Thoracic aorta (tissue), 2 donors: Measurements from ENCODE around the gene NAA11. TPM values are rescaled to one million over a fixed set of nuclear protein-coding genes. Genes with fewer than 3 reads are reported as not detected.

Experiments used
- ATAC-seq: fragments of 150-250 bp; one replicate; pipeline ENCODE4 v1.8.0; 2017; ENCODE audit warnings: low read depth; ENCODE audit not compliant: insufficient number of reproducible peaks, low FRiP score
- DNase-seq: peaks from one replicate; pipeline ENCODE4 v3.0.0-alpha.2; 2020; ENCODE audit warnings: low spot score
- H3K27ac ChIP-seq, 2 donors: fragments of 200-600 bp; sonication (generic); 1 replicate in 1 of 2; 2 replicates in 1 of 2; pipeline ENCODE4 v1.5.1; 2016; ENCODE audit warnings: mild to moderate bottlenecking in 2 of 2, moderate library complexity in 2 of 2
- H3K27me3 ChIP-seq: fragments of 200-600 bp; sonication (generic); replicated peaks from 2 replicates; pipeline ENCODE4 v1.6.0; 2016; ENCODE audit warnings: mild to moderate bottlenecking; ENCODE audit not compliant: insufficient read depth
- H3K36me3 ChIP-seq: fragments of 200-600 bp; sonication (generic); one replicate; pipeline ENCODE4 v1.5.1; 2016
- H3K4me1 ChIP-seq, 2 donors: fragments of 200-600 bp; sonication (generic); 1 replicate in 1 of 2; 2 replicates in 1 of 2; pipeline versions ENCODE4 v1.5.1 to v1.6.0; 2016; ENCODE audit warnings: low read depth in 2 of 2, mild to moderate bottlenecking in 1 of 2; ENCODE audit not compliant: control insufficient read depth in 1 of 2
- H3K4me3 ChIP-seq: fragments of 200-600 bp; sonication (generic); 2 replicates; pipeline ENCODE4 v1.5.1; 2016; ENCODE audit warnings: mild to moderate bottlenecking
- H3K9me3 ChIP-seq: fragments of 200-600 bp; sonication (generic); 2 replicates; pipeline ENCODE4 v1.5.1; 2016
- total RNA-seq, 2 donors: library from RNA; depleted of rRNA; stranded (reverse); fragments of >200 nt; gene quantifications; one replicate each; pipeline versions ENCODE4 v1.1.0 to v1.2.3, GENCODE V29; 2016
- TF ChIP-seq, protein P1 (sequence below): fragments of 200-600 bp; sonication (generic); IDR thresholded peaks from one replicate; pipeline ENCODE4 v1.5.1; 2019; ENCODE audit warnings: antibody characterized with exemption

Gene NAA11
- not detected for total RNA-seq

DNA sequence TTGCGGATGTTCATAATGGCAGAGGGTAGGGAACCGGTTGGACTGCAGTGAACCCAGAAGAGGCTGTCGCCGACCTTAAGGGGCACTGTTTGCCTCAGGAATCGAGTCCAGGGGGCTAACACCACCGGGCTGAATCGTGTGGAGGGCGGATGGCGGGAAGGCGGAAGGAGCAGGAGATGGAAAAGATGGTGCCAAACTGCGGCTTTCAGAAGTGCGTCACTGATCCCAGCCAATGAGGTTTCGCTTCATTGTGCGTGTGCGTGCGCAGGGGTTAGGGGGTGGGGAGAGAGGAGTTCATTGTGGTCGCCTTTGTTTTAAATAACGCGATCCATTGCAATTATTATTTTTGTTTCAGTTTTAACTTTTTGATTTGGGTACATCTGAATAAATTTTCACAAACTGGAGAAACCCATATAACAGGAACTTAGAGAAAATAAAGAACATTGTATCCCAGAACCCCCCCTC lies at the start of gene NAA11:
TSS of gene NAA11 (minus strand) at position 198 of the 465 bp plus-strand sequence. CDS start at position 14, 184 bp downstream.
- Histone ChIP-seq H3K27me3 (no peaks in the 10 kb centered on the region), H3K9me3 (no peaks in the 10 kb centered on the region), H3K4me3 (no peak within 1 kb of the TSS), H3K36me3 (no peaks in the 10 kb centered on the region), H3K27ac (no peak within 1 kb of the TSS), H3K4me1 (no peaks in the 10 kb centered on the region)
- DNase-seq (no peak), ATAC-seq (no peak)
- TF ChIP-seq, protein P1, sequence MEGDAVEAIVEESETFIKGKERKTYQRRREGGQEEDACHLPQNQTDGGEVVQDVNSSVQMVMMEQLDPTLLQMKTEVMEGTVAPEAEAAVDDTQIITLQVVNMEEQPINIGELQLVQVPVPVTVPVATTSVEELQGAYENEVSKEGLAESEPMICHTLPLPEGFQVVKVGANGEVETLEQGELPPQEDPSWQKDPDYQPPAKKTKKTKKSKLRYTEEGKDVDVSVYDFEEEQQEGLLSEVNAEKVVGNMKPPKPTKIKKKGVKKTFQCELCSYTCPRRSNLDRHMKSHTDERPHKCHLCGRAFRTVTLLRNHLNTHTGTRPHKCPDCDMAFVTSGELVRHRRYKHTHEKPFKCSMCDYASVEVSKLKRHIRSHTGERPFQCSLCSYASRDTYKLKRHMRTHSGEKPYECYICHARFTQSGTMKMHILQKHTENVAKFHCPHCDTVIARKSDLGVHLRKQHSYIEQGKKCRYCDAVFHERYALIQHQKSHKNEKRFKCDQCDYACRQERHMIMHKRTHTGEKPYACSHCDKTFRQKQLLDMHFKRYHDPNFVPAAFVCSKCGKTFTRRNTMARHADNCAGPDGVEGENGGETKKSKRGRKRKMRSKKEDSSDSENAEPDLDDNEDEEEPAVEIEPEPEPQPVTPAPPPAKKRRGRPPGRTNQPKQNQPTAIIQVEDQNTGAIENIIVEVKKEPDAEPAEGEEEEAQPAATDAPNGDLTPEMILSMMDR: no peak

DNA sequence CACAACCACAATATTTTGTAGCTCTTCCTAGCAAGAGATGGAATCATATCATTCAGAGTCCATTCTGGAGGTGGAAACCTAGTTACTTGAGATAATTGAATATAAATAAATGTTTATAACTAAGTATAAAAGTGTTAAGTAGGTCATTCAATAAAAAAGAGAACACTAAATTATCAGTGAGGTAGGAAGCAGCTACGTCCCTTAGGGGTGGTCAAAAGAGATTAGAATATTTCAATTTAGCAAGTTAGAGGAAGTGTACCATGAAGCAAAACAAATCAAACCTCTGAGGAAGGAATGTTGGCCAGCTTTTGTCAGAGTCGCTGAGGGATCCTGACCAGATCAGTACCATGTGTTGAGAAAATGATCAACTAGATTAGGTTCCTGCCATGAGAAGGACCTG lies 44.2 kb upstream of the NAA11 start:
- no peaks in the 10 kb centered on the region for H3K4me1 ChIP-seq
- H3K27ac ChIP-seq: no peak overlapping the region
- TF ChIP-seq, protein P1: no peak
- ATAC-seq (no peak), DNase-seq (no peak)
- H3K27me3 ChIP-seq: no peaks in the 10 kb centered on the region
- H3K9me3 ChIP-seq: no peaks in the 10 kb centered on the region
- no peak overlapping the region for H3K4me3 ChIP-seq
- no peaks in the 10 kb centered on the region for H3K36me3 ChIP-seq

DNA sequence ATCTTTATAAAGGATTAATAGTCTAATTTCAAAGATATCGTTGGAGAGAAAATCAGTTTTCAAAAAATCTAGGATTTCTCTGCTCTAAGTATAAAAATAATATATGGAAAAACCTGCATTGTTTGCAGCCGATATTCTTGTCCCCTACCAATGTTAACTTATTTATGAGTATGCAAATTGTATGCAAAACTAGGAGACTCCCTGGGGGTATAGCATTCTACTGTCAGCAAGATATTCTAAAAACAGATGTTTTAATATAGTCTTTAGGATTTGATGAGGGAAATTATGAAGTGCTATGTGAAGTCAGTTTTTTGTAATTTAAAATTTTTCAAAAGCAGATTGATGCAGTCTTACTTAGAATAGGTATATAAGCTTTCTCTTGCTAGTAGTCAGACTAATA lies 41.2 kb upstream of the NAA11 start:
- H3K36me3 ChIP-seq: no peaks in the 10 kb centered on the region
- H3K9me3 ChIP-seq: no peaks in the 10 kb centered on the region
- H3K27ac ChIP-seq: no peak overlapping the region
- no peaks in the 10 kb centered on the region for H3K4me1 ChIP-seq
- no peaks in the 10 kb centered on the region for H3K27me3 ChIP-seq
- DNase-seq (no peak), ATAC-seq (no peak)
- TF ChIP-seq, protein P1: no peak
- H3K4me3 ChIP-seq: no peak overlapping the region

DNA sequence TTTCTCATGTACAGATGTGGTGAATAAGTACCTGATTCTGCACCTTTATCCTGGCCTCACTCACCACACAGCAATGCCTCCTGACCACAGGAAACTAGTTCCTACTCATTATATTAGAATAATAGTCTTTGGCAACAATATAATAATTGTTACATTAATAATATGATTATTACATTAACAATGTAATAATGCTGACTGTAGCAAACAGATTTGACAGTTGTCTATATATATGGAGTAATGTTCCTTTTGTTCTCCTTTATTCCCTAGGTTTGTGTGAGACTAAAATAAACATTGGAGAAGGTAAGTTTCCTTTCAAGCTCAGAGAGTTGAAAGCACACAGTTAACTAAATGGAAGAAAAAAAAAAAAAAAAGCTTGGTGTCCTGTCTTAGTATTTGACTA lies 40.6 kb upstream of the NAA11 start:
- Histone ChIP-seq H3K27me3 (no peaks in the 10 kb centered on the region), H3K9me3 (no peaks in the 10 kb centered on the region), H3K4me3 (no peak overlapping the region), H3K27ac (no peak overlapping the region), H3K4me1 (no peaks in the 10 kb centered on the region), H3K36me3 (no peaks in the 10 kb centered on the region)
- no peak for ATAC-seq
- TF ChIP-seq, protein P1: no peak
- no peak for DNase-seq

DNA sequence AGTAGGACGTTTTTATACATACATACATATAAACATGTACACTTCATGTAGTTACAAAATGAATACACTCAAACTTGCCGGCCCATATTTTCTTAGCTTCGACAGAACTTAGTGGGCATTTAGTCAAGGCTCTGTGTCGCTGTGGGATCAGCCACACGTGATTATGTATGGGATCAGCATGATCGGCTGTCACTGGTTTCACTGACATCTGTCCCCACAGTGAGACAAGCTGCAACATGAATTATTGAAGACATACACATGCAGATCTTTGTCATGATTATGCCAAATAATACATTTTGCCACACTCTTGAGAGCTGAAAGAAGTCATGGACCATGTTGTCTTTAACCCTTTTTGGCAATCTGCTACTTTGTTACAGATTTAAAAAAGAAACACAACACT lies 38.2 kb upstream of the NAA11 start:
- TF ChIP-seq, protein P1: no peak
- H3K4me1 ChIP-seq: no peaks in the 10 kb centered on the region
- H3K4me3 ChIP-seq: no peak overlapping the region
- no peak for DNase-seq
- H3K27ac ChIP-seq: no peak overlapping the region
- ATAC-seq: no peak
- H3K36me3 ChIP-seq: no peaks in the 10 kb centered on the region
- H3K9me3 ChIP-seq: no peaks in the 10 kb centered on the region
- H3K27me3 ChIP-seq: no peaks in the 10 kb centered on the region
